Adipose tissue (tissue), 3 donors: Measurements from ENCODE around the gene PRUNE1. TPM values are rescaled to one million over a fixed set of nuclear protein-coding genes. Genes with fewer than 3 reads are reported as not detected.

Source experiments
- H3K27ac ChIP-seq: one replicate; pipeline ENCODE4 v1.5.1; 2013; ENCODE audit warnings: low read depth, low read length
- WGBS, 3 donors: extraction: QIAGEN DNeasy Blood & Tissue Kit; methylation state at CpG; one replicate each; pipeline ENCODE4 v1.1.7; 2013; 5-methylcytosine and 5-hydroxymethylcytosine counted together
- polyA plus RNA-seq, 3 donors: library from polyadenylated mRNA; stranded (reverse); fragments of 200-250 nt; gene quantifications; one replicate each; pipeline ENCODE4 v1.2.3, GENCODE V29; 2013
- donor health status: healthy with polysubstance abuse.
- donor health status: Bipolar disorder and iron deficiency.
- donor health status: healthy.

The PRUNE1 gene
- polyA plus RNA-seq, 3 donors, result 8.6 to 14.2 (median 9.9) TPM

- 5 to 7% (median 6%) methylated on average over 68 to 94 of the region's 106 CpGs for WGBS, 3 donors
- H3K27ac ChIP-seq, result peak within 1 kb of the TSS; percentile 67
Measured at GRCh38 chr1:150974580-150975478, 33.4 kb upstream of the PRUNE1 start, which contains the start of gene CERS2. Gene CERS2, minus strand, starts transcription at chr1:150974835. Its CDS starts 5,745 bp downstream, at chr1:150969090.

- 87 to 92% (median 90%) methylated on average over 9 of the region's 9 CpGs for WGBS, 3 donors
- no peak overlapping the region for H3K27ac ChIP-seq
Measured at GRCh38 chr1:150976401-150976821, 31.8 kb upstream of the PRUNE1 start.

- 45 to 70% (median 48%) methylated on average over 11 of the region's 11 CpGs for WGBS, 3 donors
- H3K27ac ChIP-seq, result no peak overlapping the region
Measured at GRCh38 chr1:150976879-150977694, 31.2 kb upstream of the PRUNE1 start.

- no peak overlapping the region for H3K27ac ChIP-seq
- WGBS, 3 donors, result 18 to 23% (median 18%) methylated on average over 23 of the region's 23 CpGs
Measured at GRCh38 chr1:150979092-150980056, 28.9 kb upstream of the PRUNE1 start.

GRCh38 chr1:150981177-150981804 is 27.0 kb upstream of the PRUNE1 start:
- 73 to 84% (median 80%) methylated on average over 6 of the region's 6 CpGs for WGBS, 3 donors
- no peak overlapping the region for H3K27ac ChIP-seq

GRCh38 chr1:150981805-150982712 is 26.2 kb upstream of the PRUNE1 start, which contains the start of gene ANXA9:
Gene ANXA9, plus strand, starts transcription at chr1:150982292. Its CDS starts 814 bp downstream, at chr1:150983106.
- H3K27ac ChIP-seq, result no peak within 1 kb of the TSS
- 51 to 68% (median 65%) methylated on average over 12 of the region's 12 CpGs for WGBS, 3 donors

GRCh38 chr1:150985179-150985825 is 22.9 kb upstream of the PRUNE1 start:
- H3K27ac ChIP-seq, result no peak overlapping the region
- WGBS, 3 donors, result 92 to 98% (median 96%) methylated on average over 2 of the region's 2 CpGs

GRCh38 chr1:150987924-150988323 is 20.3 kb upstream of the PRUNE1 start:
- no peak overlapping the region for H3K27ac ChIP-seq
- 76 to 89% (median 86%) methylated on average over 7 of the region's 7 CpGs for WGBS, 3 donors

- 54 to 84% (median 78%) methylated on average over 4 of the region's 4 CpGs for WGBS, 3 donors
Measured at GRCh38 chr1:150992626-150993025, 15.6 kb upstream of the PRUNE1 start.

GRCh38 chr1:150994248-150994647 is 14.0 kb upstream of the PRUNE1 start:
- 74 to 83% (median 80%) methylated on average over 3 of the region's 3 CpGs for WGBS, 3 donors
- H3K27ac ChIP-seq, result no peak overlapping the region

More at GRCh38 chr1:150992626-150993025, 15.6 kb upstream of the PRUNE1 start:
- H3K27ac ChIP-seq, result no peak overlapping the region

- no peak overlapping the region for H3K27ac ChIP-seq
- 37 to 58% (median 41%) methylated on average over 4 of the region's 4 CpGs for WGBS, 3 donors
Measured at GRCh38 chr1:150995460-150995859, 12.8 kb upstream of the PRUNE1 start.

GRCh38 chr1:150995896-150996295 is 12.4 kb upstream of the PRUNE1 start:
- 35 to 47% (median 39%) methylated on average over 9 of the region's 9 CpGs for WGBS, 3 donors
- no peak overlapping the region for H3K27ac ChIP-seq

- 88 to 91% (median 88%) methylated on average over 17 to 20 of the region's 20 CpGs for WGBS, 3 donors
- H3K27ac ChIP-seq, result no peak overlapping the region
Measured at GRCh38 chr1:150997126-150997872, 10.9 kb upstream of the PRUNE1 start.

- no peak overlapping the region for H3K27ac ChIP-seq
- WGBS, 3 donors, result 64 to 77% (median 66%) methylated on average over 5 of the region's 5 CpGs
Measured at GRCh38 chr1:150997949-150998348, 10.3 kb upstream of the PRUNE1 start.

GRCh38 chr1:150999051-150999674 is 9.1 kb upstream of the PRUNE1 start:
- 54 to 74% (median 54%) methylated on average over 17 of the region's 17 CpGs for WGBS, 3 donors
- no peak overlapping the region for H3K27ac ChIP-seq
